OCI-LY1 (cell line): Measurements from ENCODE around the gene ZNF662.

Experiments
- H2AFZ ChIP-seq: fragments of 200-600 bp; sonication (generic), shearing (Covaris generic); 2 replicates; pipeline ENCODE4 v1.6.0; 2014; ENCODE audit warnings: antibody characterized with exemption, mild to moderate bottlenecking, low read length
- H3F3A ChIP-seq: fragments of 200-600 bp; sonication (generic), shearing (Covaris generic); 2 replicates; pipeline ENCODE4 v1.6.0; 2014; ENCODE audit warnings: mild to moderate bottlenecking, antibody characterized with exemption, low read length, moderate library complexity; ENCODE audit not compliant: insufficient read depth
- H3K27ac ChIP-seq: fragments of 200-600 bp; sonication (generic); 2 replicates; pipeline ENCODE4 v1.5.1; 2014; ENCODE audit warnings: low read length, mixed run types, mild to moderate bottlenecking, low read depth; ENCODE audit not compliant: poor library complexity, severe bottlenecking
- H3K27me3 ChIP-seq: fragments of 200-600 bp; sonication (generic); 2 replicates; pipeline ENCODE4 v1.6.0; 2014; ENCODE audit warnings: antibody characterized with exemption, mild to moderate bottlenecking, low read length, moderate library complexity; ENCODE audit not compliant: insufficient read depth
- H3K36me3 ChIP-seq: fragments of 200-600 bp; sonication (generic); 2 replicates; pipeline ENCODE4 v1.6.1; 2014; ENCODE audit warnings: mild to moderate bottlenecking, antibody characterized with exemption, low read length, moderate library complexity, mixed read lengths; ENCODE audit not compliant: insufficient read depth
- H3K4me1 ChIP-seq: fragments of 200-600 bp; sonication (generic); 2 replicates; pipeline ENCODE4 v1.5.1; 2014; ENCODE audit warnings: mild to moderate bottlenecking, low read length, moderate library complexity; ENCODE audit not compliant: insufficient read depth, severe bottlenecking
- H3K4me2 ChIP-seq: fragments of 200-600 bp; sonication (generic), shearing (Covaris generic); 2 replicates; pipeline ENCODE4 v1.6.1; 2014; ENCODE audit warnings: low read length
- H3K4me3 ChIP-seq: fragments of 200-600 bp; sonication (generic); 2 replicates; pipeline ENCODE4 v1.5.1; 2014; ENCODE audit warnings: low read length, low read depth, mild to moderate bottlenecking, mixed read lengths; ENCODE audit not compliant: poor library complexity, severe bottlenecking
- H3K79me2 ChIP-seq: fragments of 200-600 bp; shearing (Covaris generic); 2 replicates; pipeline ENCODE4 v1.6.1; 2016; ENCODE audit warnings: mixed run types, low read length, mixed read lengths; ENCODE audit not compliant: insufficient read depth
- H3K9ac ChIP-seq: fragments of 200-600 bp; sonication (generic), shearing (Covaris generic); 2 replicates; pipeline ENCODE4 v1.6.1; 2014; ENCODE audit warnings: mild to moderate bottlenecking, low read length, mixed read lengths
- H3K9me2 ChIP-seq: fragments of 200-600 bp; sonication (generic), shearing (Covaris generic); 2 replicates; pipeline ENCODE4 v1.6.1; 2014; ENCODE audit warnings: low read depth, mild to moderate bottlenecking, low read length, mixed read lengths
- H3K9me3 ChIP-seq: fragments of 200-600 bp; shearing (Covaris generic); 2 replicates; pipeline ENCODE4 v1.6.1; 2014; ENCODE audit warnings: low read length, mixed read lengths
- H4K20me1 ChIP-seq: fragments of 200-600 bp; sonication (generic), shearing (Covaris generic); 2 replicates; pipeline ENCODE4 v1.6.0; 2016; ENCODE audit warnings: mild to moderate bottlenecking, low read length; ENCODE audit not compliant: insufficient read depth
- CTCF ChIP-seq: fragments of 200-600 bp; sonication (generic), shearing (Covaris generic); IDR thresholded peaks from 2 replicates; pipeline ENCODE4 v1.5.1; 2017; ENCODE audit warnings: mild to moderate bottlenecking, antibody characterized with exemption, low read length, moderate library complexity, mixed read lengths
- EZH2 ChIP-seq: fragments of 200-600 bp; sonication (generic), shearing (Covaris generic); IDR thresholded peaks from 2 replicates; pipeline ENCODE4 v1.8.0; 2017; ENCODE audit warnings: borderline replicate concordance, mixed run types, mild to moderate bottlenecking, antibody characterized with exemption, low read length, moderate library complexity, mixed read lengths

ZNF662 gene

GRCh38 chr3:42934910-42935309 is 29.0 kb downstream of the ZNF662 start:
- H3K36me3 ChIP-seq, result no peaks in the 10 kb centered on the region
- H3K79me2 ChIP-seq, result no peaks in the 10 kb centered on the region
- H3K9me3 ChIP-seq, result no peaks in the 10 kb centered on the region
- no peak overlapping the region for H3K27ac ChIP-seq
- no peaks in the 10 kb centered on the region for H3K4me1 ChIP-seq
- no peaks in the 10 kb centered on the region for H3F3A ChIP-seq
- H3K4me2 ChIP-seq, result no peak overlapping the region
- no peaks in the 10 kb centered on the region for H3K9me2 ChIP-seq
- no peak for TF ChIP-seq EZH2
- TF ChIP-seq CTCF, result no peak
- H3K4me3 ChIP-seq, result no peak overlapping the region
- no peaks in the 10 kb centered on the region for H3K27me3 ChIP-seq
- H4K20me1 ChIP-seq, result no peaks in the 10 kb centered on the region
- H3K9ac ChIP-seq, result no peak overlapping the region
- no peak overlapping the region for H2AFZ ChIP-seq

DNA sequence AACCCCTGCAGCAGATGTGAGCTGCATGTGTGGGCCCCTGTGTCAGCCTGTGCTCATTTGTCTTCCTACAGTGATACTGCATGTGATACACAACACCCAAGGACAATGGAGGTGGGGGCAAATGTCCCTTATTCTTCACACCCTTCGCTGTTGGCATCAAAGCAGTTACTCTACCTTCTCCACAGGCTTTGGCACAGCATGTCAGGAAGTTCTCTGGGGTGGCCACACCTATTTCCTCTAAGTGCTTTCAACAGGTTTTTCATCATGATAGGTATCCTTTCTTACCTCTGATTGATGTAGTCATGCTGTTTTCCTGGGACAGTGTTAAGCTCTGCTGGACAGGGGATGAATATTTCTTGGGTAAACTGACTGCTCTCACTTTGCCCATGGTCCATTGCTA is 29.5 kb downstream of the ZNF662 start:
- Histone ChIP-seq H3K4me2 (no peak overlapping the region), H3K9me3 (no peaks in the 10 kb centered on the region), H3F3A (no peaks in the 10 kb centered on the region), H4K20me1 (no peaks in the 10 kb centered on the region), H2AFZ (no peak overlapping the region), H3K27me3 (no peaks in the 10 kb centered on the region), H3K4me1 (no peaks in the 10 kb centered on the region), H3K9me2 (no peaks in the 10 kb centered on the region), H3K27ac (no peak overlapping the region), H3K36me3 (no peaks in the 10 kb centered on the region), H3K4me3 (no peak overlapping the region), H3K79me2 (no peaks in the 10 kb centered on the region), H3K9ac (no peak overlapping the region)
- TF ChIP-seq EZH2, result no peak

DNA sequence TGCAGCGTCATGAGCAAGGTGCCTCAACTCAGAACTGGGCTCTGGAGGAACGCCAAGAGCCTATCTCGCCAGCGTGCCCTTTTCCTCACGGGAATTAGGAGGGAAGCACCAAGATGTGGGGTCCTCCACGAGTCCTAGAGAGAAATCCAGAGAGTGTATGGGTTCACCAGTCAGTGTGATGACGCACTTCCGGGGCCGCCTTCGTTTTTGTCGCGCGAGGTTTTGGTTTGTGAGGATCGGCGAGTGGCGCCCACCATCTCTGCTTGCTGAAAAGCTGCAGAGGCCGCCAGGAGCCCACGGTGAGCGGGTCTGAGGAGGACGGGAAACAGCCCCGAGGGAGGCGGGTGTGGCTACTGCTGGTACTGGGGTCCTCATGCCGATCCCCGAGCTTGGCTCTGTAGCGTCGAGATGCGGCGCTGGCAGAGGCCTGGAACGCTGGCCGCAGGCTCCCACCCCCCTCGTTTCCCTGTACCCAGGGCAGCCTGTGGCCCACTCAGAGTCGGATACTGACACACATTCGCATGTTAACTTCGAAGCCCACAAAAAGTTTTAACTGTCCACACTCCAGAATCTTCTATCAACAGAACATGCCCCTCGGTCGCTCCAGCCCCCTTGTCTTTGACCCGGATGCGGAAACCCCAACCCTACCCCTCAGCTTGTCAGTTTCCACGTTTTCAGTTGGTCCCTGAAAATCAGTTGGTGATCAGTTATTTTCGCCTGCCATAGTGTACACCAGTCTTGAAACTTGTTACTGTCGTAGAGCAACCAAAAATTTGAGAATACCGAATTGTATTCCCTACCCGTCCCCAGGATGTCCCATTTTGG is 30.4 kb downstream of the ZNF662 start:
- Histone ChIP-seq H3K27ac (no peak overlapping the region), H4K20me1 (no peaks in the 10 kb centered on the region), H3K36me3 (no peaks in the 10 kb centered on the region), H3K27me3 (no peaks in the 10 kb centered on the region), H3K9ac (no peak overlapping the region), H2AFZ (no peak overlapping the region), H3K4me1 (no peaks in the 10 kb centered on the region), H3K4me2 (no peak overlapping the region), H3K9me3 (no peaks in the 10 kb centered on the region), H3K9me2 (no peaks in the 10 kb centered on the region), H3F3A (no peaks in the 10 kb centered on the region), H3K4me3 (no peak overlapping the region), H3K79me2 (no peaks in the 10 kb centered on the region)
- no peak for TF ChIP-seq EZH2
- no peak for TF ChIP-seq CTCF

- Histone ChIP-seq H3K79me2 (no peaks in the 10 kb centered on the region), H3F3A (no peaks in the 10 kb centered on the region), H3K9ac (no peak overlapping the region), H4K20me1 (no peaks in the 10 kb centered on the region), H3K36me3 (no peaks in the 10 kb centered on the region), H3K27me3 (no peaks in the 10 kb centered on the region), H3K4me2 (no peak overlapping the region), H2AFZ (no peak overlapping the region), H3K9me3 (no peaks in the 10 kb centered on the region), H3K9me2 (no peaks in the 10 kb centered on the region), H3K27ac (no peak overlapping the region), H3K4me1 (no peaks in the 10 kb centered on the region), H3K4me3 (no peak overlapping the region)
- TF ChIP-seq EZH2 (no peak), CTCF (no peak)
Measured at GRCh38 chr3:42937334-42937733, 31.4 kb downstream of the ZNF662 start.
